Thyroid gland (tissue), 4 donors: ENCODE data around the gene URM1. TPM values are rescaled to one million over a fixed set of nuclear protein-coding genes. Genes with fewer than 3 reads are reported as not detected.

Experiments
- DNase-seq, 2 donors: peaks; one replicate each; pipeline ENCODE4 v3.0.0-alpha.2; 2019
- H3K27ac ChIP-seq, 3 donors: fragments of 200-600 bp; sonication (generic); 1 replicate in 2 of 3; 2 replicates in 1 of 3; pipeline ENCODE4 v1.5.1; 2016 to 2019; ENCODE audit warnings: mild to moderate bottlenecking in 1 of 3, moderate library complexity in 1 of 3
- H3K27me3 ChIP-seq: fragments of 200-600 bp; sonication (generic); one replicate; pipeline ENCODE4 v1.5.1; 2019
- H3K36me3 ChIP-seq, 2 donors: fragments of 200-600 bp; sonication (generic); one replicate each; pipeline ENCODE4 v1.5.1; 2016 to 2019
- H3K4me1 ChIP-seq, 2 donors: fragments of 200-600 bp; sonication (generic); one replicate each; pipeline ENCODE4 v1.5.1; 2017 to 2019
- H3K4me3 ChIP-seq, 3 donors: fragments of 200-600 bp; sonication (generic); replicated peaks in 1 of 3; 1 replicate in 2 of 3; 2 replicates in 1 of 3; pipeline ENCODE4 v1.5.1; 2016; ENCODE audit warnings: mild to moderate bottlenecking in 1 of 3
- H3K9me3 ChIP-seq: fragments of 200-600 bp; sonication (generic); one replicate; pipeline ENCODE4 v1.5.1; 2017
- POLR2A ChIP-seq, 2 donors: fragments of 450-650 bp; IDR thresholded peaks; one replicate each; pipeline ENCODE4 v1.6.1; 2017; ENCODE audit warnings: antibody characterized with exemption in 2 of 2, mild to moderate bottlenecking in 2 of 2, moderate library complexity in 1 of 2
- WGBS, 2 donors: methylation state at CpG; one replicate each; pipeline ENCODE4 v1.1.5; 2017; 5-methylcytosine and 5-hydroxymethylcytosine counted together
- intact Hi-C: fragments of 100-400 bp; cut with DNase I; formaldehyde crosslinking; loops from one replicate; pipeline ENCODE4 v1.15.1; 2023
- total RNA-seq, 4 donors: library from RNA; depleted of rRNA; stranded (reverse); fragments of >200 nt; gene quantifications; one replicate each; pipeline ENCODE4 v1.2.3, GENCODE V29; 2016
- TF ChIP-seq, protein P1 (sequence below), 6 experiments: fragments of 200-600 bp in 3 of 6; fragments of 450-650 bp in 3 of 6; sonication (generic) in 3 of 6; IDR thresholded peaks; one replicate each; pipeline ENCODE4 v1.5.1; 2016 to 2019; ENCODE audit warnings: antibody characterized with exemption in 6 of 6, mild to moderate bottlenecking in 2 of 6, inconsistent platforms in 1 of 6, moderate library complexity in 1 of 6

The URM1 gene
- total RNA-seq, 4 donors from 2014 or later, result 24.3 to 39.4 (median 31.2) TPM

DNA sequence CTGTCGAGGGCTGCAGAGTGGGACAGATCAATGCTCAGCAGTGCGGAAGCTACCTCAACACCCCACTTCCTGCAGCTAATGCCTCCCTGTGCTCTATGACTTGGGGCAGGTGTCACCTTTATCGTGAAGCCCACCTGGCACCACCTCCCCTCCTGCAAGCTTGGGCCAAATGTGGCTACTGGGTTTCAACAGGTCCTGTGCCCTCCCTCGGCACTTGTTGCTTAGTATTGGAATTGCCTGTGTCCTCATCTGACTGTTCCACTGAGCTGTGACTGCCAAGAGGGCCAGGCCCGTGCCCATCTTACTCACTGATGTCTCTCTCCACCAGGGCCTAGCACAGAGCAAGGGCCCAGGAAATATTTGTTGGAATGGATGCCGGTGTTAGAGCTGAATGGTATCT lies 21.4 kb upstream of the URM1 start:
- Histone ChIP-seq H3K4me1 (no peaks in the 10 kb centered on the region), H3K27me3 (no peaks in the 10 kb centered on the region), H3K27ac (no peak overlapping the region), H3K36me3 (peaks cover 38 to 53% of the 10 kb centered on the region in 2 donors), H3K9me3 (no peaks in the 10 kb centered on the region), H3K4me3 (no peak overlapping the region)
- TF ChIP-seq, protein P1, sequence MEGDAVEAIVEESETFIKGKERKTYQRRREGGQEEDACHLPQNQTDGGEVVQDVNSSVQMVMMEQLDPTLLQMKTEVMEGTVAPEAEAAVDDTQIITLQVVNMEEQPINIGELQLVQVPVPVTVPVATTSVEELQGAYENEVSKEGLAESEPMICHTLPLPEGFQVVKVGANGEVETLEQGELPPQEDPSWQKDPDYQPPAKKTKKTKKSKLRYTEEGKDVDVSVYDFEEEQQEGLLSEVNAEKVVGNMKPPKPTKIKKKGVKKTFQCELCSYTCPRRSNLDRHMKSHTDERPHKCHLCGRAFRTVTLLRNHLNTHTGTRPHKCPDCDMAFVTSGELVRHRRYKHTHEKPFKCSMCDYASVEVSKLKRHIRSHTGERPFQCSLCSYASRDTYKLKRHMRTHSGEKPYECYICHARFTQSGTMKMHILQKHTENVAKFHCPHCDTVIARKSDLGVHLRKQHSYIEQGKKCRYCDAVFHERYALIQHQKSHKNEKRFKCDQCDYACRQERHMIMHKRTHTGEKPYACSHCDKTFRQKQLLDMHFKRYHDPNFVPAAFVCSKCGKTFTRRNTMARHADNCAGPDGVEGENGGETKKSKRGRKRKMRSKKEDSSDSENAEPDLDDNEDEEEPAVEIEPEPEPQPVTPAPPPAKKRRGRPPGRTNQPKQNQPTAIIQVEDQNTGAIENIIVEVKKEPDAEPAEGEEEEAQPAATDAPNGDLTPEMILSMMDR (IDR thresholded peaks at IDR 0.05), result no peak
- TF ChIP-seq POLR2A (IDR thresholded peaks at IDR 0.05), result no peak
- intact Hi-C loops, result no loop called here
- 97 to 100% methylated on average over 6 of the region's 6 CpGs for WGBS, 2 donors
- DNase-seq, result no peak

DNA sequence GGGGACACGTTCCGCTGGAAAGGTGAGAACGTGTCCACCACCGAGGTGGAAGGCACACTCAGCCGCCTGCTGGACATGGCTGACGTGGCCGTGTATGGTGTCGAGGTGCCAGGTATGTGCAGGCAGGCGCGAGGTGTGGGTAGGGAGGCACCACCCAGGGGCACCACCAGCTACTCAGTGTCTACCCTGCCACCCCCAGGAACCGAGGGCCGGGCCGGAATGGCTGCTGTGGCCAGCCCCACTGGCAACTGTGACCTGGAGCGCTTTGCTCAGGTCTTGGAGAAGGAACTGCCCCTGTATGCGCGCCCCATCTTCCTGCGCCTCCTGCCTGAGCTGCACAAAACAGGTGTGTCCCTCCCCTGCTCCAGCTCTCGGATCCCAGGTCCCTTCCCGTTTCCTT lies 15.7 kb upstream of the URM1 start:
- Histone ChIP-seq H3K27ac (no peak overlapping the region), H3K4me1 (no peaks in the 10 kb centered on the region), H3K4me3 (no peak overlapping the region), H3K9me3 (no peaks in the 10 kb centered on the region), H3K27me3 (no peaks in the 10 kb centered on the region), H3K36me3 (peaks cover 19 to 26% of the 10 kb centered on the region in 2 donors)
- intact Hi-C loops, result no loop called here
- 97 to 98% methylated on average over 13 to 19 of the region's 19 CpGs for WGBS, 2 donors
- DNase-seq, result no peak
- TF ChIP-seq, protein P1 (IDR thresholded peaks at IDR 0.05), result no peak
- no peak for TF ChIP-seq POLR2A (IDR thresholded peaks at IDR 0.05)

DNA sequence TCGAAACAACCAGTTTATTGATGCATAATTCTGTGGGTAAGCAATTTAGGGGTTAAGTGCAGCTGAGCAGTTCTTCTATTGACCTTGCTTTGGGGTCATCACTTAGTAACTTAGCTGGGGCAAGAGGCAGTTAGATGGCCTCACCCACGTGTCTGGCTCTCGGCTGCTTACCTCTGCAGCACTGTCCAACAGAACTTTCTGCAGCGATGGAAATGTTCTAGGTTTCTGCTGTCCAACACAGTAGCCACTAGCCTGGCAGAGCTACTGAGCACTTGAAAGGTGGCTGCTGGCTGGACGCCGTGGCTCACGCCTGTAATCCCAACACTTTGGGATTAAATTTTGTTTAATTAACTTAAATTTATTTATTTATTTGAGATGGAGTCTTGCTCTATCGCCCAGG lies 13.1 kb upstream of the URM1 start:
- Histone ChIP-seq H3K27ac (no peak overlapping the region), H3K27me3 (no peaks in the 10 kb centered on the region), H3K9me3 (no peaks in the 10 kb centered on the region), H3K4me3 (no peak overlapping the region), H3K36me3 (peaks cover 14 to 18% of the 10 kb centered on the region in 2 donors), H3K4me1 (peaks cover 0 to 11% of the 10 kb centered on the region in 2 donors)
- WGBS, 2 donors, result 87 to 89% methylated on average over 8 of the region's 8 CpGs
- intact Hi-C loops, result no loop called here
- no peak for DNase-seq
- TF ChIP-seq, protein P1 (IDR thresholded peaks at IDR 0.05), result no peak
- TF ChIP-seq POLR2A (IDR thresholded peaks at IDR 0.05), result no peak

DNA sequence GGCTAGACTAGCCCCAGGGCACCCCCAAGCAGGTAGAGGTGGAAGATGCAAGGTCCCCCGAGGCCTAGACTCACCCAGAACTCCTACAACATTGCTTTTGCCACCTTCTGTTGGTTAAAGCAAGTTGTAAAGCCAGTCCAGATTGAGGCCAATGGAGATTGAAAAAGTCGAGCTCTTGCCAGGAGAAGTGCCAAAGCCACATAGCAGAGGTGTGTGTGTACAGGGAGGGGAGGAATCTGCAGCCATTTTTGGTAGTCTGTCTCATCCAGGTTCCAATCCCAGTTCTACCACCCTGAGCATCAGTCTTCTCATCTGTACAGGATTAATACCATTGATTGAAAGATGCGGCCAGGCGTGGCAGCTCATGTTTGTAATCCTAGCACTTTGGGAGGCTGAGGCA lies 12.3 kb upstream of the URM1 start:
- DNase-seq, result no peak
- 79 to 90% methylated on average over 4 of the region's 4 CpGs for WGBS, 2 donors
- Histone ChIP-seq H3K36me3 (peaks cover 14 to 16% of the 10 kb centered on the region in 2 donors), H3K9me3 (no peaks in the 10 kb centered on the region), H3K27ac (no peak overlapping the region), H3K4me3 (no peak overlapping the region), H3K27me3 (no peaks in the 10 kb centered on the region), H3K4me1 (peaks cover 0 to 11% of the 10 kb centered on the region in 2 donors)
- intact Hi-C loops, result no loop called here
- TF ChIP-seq, protein P1 (IDR thresholded peaks at IDR 0.05), result no peak
- no peak for TF ChIP-seq POLR2A (IDR thresholded peaks at IDR 0.05)

DNA sequence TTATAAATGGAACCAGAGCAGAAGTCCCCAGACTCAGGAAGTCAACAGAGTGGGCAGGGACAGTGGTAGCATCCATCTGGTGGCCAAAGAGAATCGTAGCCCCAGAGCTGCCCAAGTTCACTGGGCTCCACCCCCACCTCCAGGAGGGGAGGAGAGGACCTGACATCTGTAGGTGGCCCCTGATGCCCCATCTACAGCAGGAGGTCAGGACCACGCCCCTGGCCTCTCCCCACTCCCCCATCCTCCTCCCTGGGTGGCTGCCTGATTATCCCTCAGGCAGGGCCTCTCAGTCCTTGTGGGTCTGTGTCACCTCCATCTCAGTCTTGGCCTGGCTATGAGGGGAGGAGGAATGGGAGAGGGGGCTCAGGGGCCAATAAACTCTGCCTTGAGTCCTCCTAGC lies 10.3 kb upstream of the URM1 start:
- TF ChIP-seq, protein P1 (IDR thresholded peaks at IDR 0.05), result no peak
- no peak for TF ChIP-seq POLR2A (IDR thresholded peaks at IDR 0.05)
- Histone ChIP-seq H3K27me3 (no peaks in the 10 kb centered on the region), H3K27ac (no peak overlapping the region), H3K36me3 (peaks cover 3 to 4% of the 10 kb centered on the region in 2 donors), H3K4me1 (peaks cover 6 to 20% of the 10 kb centered on the region in 2 donors), H3K4me3 (no peak overlapping the region), H3K9me3 (no peaks in the 10 kb centered on the region)
- DNase-seq, result no peak
- 69 to 88% methylated on average over 2 of the region's 2 CpGs for WGBS, 2 donors
- intact Hi-C loops, result loop anchor here (5.0 kb wide), 1 partner anchor 51 kb away; no protein-coding TSS in a partner anchor
